Tongue (tissue), 2 donors: ENCODE measurements around the gene KAZALD1. TPM values are rescaled to one million over a fixed set of nuclear protein-coding genes. Genes with fewer than 3 reads are reported as not detected.

Source experiments
- DNase-seq: peaks from one replicate; pipeline ENCODE4 v3.0.0-alpha.2; 2015
- total RNA-seq: library from RNA; depleted of rRNA; stranded (reverse); fragments of >200 nt; gene quantifications from one replicate; pipeline ENCODE4 v1.2.3, GENCODE V29; 2014

The KAZALD1 gene
- total RNA-seq, 1 donor from 2014 or later, result 20.5 TPM

GRCh38 chr10:101047961-101048892 is 13.6 kb upstream of the KAZALD1 start:
- no peak for DNase-seq

DNA sequence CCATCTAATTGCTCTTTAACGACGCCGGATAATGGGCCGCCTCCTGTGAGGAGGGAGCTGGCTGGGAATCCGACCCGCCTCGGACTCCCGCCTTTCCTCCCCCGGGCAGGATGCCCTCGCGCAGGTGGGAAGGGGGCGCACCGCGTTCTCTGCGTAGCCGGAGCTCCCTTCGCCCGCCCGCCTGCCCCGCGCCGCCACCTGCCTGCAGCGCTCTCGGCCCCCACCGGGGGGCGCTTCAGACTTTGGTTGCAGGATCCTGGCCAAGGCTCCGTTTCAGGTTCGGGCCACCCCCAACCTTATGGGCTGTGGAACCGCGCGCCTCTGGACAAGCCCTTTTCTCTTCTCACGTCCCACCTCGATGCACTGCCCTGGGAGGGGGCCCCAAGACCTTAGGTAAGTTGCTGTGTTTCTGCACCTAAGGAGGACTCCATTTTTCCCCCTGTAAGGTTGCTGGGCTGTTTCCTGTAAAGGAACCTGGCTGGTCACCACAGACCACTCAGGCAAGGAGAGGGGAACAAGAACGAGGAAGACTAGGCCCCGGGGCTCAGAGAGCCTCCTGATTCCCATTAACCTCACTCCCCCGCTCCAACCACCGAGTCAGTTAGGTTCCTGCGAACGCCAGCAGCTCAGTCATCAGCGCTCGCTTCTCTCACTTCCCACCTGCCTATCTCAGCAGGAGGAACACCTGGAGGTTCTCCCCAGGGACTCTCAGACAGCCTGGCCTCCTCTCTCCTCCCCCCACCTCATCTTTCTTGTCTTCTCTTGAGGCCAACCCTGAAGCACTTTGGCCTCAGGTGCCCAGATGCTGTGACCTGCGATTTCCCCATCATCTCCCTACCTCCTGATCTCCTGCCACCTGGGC is 11.3 kb upstream of the KAZALD1 start:
- DNase-seq, result peak; percentile 60

DNA sequence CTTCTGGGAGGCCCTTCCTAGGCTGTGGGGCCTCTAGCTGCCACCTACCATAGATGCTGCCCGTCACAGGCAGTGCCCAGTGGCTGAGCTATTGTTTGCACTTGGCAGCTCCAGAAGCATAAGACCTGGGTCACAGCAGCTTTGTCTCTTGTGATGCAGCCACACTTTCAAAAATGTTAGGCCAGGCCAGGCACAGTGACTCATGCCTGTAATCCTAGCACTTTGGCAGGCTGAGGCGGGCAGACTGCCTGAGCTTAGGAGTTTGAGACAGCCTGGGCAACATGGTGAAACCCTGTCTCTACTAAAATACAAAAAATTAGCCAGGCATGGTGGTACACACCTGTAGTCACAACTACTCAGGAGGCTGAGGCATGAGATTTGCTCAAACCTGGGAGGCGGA is 9.5 kb upstream of the KAZALD1 start:
- no peak for DNase-seq

GRCh38 chr10:101053516-101053915 is 8.3 kb upstream of the KAZALD1 start:
- no peak for DNase-seq

DNA sequence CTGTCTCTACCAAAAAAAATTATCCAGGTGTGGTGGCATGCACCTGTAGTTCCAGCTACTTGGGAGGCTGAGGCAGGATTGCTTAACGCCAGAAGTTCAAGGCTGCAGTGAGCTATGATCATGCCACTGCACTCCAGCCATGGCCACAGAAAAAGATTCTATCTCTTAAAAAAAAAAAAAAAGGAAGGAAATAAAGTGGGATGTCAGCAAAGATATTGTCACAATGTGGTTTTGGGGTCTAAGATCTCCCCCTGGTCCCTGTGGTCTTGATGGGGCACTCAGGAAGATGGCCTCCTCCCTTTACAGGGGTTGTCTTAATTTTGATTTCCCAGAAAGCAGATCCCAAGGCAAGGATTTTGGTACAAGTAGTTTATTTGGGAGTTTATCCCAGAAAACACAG is 7.4 kb upstream of the KAZALD1 start:
- DNase-seq, result no peak

DNA sequence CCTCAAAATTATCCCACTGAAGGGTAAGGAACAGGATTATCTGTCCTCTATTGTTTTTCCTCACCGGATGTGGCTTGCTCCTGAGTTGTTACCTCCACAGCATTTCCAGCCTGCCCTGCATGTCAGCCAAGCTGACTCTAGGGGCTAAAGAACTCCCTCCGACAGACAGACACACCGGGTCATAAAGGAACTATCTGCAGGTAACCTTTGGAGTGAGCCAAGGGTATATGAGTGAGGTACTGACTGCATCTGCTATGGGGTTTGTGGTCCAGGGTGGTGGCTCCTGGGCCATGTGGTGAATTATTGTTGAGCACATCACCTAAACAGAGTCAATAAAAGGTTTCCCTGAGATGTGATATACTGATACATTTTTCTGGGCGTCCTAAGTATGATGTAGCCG is 6.9 kb upstream of the KAZALD1 start:
- DNase-seq, result no peak

- DNase-seq, result no peak
These were observed 6.4 kb upstream of the KAZALD1 start for GRCh38 chr10:101055411-101055810.

DNA sequence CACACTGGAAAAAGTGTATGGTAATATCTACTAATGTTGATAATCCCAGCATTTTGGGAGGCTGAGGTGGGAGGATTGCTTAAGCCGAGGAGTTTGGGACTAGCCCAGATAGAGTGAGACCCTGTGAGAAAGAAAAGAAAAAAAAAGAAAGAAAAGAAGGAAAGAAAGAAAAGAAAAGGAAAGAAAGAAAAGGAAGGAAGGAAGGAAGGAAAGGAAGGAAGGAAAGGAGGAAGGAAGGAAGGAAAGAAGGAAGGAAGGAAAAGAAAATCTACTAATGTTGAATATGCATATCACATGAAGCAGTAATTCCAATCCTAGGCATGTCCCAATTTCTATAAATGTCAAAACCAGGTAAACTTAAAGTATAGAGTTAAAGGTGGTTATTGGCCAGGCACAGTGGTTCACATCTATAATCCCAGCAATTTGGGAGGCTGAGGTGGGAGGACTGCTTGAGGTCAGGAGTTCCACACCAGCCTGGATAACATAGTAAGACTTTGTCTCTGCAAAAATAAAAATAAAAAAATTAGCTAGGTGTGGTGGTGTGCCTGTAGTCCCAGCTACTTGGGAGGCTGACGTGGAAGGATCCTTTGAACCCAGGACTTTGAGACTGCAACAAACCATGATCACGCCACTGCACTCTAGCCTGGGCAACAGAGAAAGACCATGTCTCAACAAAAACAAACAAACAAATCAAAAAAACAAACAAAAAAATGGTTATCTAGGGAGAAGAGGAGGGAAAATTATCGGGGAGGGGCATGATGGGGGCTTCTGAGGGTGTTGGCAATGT is 5.2 kb upstream of the KAZALD1 start:
- DNase-seq, result no peak

DNA sequence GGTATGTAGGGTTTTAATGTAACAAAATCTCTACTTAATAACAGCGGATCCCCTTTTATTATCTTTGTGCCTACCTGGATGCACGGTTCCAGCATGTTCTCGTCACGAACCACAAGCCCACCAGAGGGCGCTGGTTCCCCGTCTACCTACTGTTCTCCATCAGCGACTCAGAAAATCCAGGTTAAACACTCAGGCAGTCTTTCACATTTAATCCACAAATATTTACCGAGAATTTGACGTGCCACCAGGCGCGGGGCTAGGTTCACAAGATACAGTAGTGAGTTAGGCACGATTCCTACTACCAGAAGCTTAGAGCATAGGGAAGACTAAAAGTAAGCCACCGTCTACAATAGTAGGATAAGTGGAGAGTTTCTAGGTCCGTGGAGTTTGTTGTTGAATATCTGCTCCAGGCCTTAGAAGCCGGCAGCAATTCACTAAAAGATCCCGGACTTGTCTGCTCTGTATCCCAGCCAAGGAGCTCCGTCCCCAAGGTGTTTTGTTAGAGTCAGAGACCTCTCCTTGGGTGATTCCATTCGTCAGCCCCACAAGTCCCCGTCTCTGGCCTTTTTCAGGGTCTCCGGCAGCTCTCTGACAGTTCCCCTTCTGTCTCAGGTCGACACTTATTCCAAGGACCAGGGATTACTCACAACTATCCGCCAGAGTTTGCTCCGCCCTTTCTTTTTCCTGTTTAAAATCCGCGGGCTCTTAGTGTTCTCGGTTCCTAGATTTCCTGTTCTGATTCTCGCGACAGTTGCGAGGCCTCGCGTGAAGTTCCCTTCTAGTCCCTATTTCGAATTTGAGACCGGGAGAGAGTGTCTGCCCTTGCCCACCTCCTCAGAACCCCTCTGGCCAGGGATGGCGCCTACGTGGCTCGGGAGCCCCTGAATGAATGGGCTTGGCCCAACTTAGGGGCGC is 1.5 kb upstream of the KAZALD1 start:
- DNase-seq, result peak; percentile 98

DNA sequence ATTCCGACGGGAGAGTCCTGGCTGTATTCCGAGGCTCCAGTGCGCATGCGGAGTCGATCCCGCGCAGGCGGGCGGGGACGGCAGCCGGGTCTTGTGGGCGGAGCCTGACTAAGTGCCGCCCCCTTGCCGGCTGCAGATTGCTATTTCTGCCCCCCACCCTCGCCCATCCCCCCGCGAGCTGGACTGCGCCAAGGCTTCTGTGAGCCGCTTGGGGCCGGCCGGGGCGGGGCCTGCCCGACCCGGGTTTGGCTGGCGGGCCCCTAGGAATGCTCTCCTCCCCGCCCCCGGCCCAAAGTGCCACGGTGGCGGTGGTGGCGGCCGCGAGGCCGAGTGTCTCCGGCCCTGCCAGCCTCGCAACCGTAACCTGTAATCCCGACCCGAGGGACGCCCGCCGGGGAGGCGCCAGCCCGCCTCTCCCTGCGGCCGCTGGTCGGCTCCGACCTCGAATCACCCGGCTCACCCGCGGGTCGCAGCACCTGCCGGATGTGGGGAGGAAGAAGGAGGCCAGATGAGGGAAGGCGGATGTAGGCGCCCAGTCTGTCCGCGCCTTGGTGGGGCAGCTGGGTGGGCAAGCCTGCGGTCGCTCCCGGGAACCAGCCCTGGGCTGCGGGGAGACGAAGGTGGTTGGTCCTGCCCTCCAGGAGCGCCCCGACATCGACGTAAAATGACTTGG is 702 bp upstream of the KAZALD1 start:
- peak; percentile 98 for DNase-seq

GRCh38 chr10:101062232-101063049 is 652 bp downstream of the KAZALD1 start:
- DNase-seq, result peak; percentile 75

- DNase-seq, result no peak
These were observed 1.3 kb downstream of the KAZALD1 start for GRCh38 chr10:101063050-101063525.

GRCh38 chr10:101063548-101064414 is 2.0 kb downstream of the KAZALD1 start:
- no peak for DNase-seq

GRCh38 chr10:101064415-101065030 is 2.7 kb downstream of the KAZALD1 start:
- no peak for DNase-seq

GRCh38 chr10:101065481-101066145 is 3.8 kb downstream of the KAZALD1 start:
- peak; percentile 54 for DNase-seq

- peak; percentile 55 for DNase-seq
These were observed 4.5 kb downstream of the KAZALD1 start for GRCh38 chr10:101066146-101066895.

- no peak for DNase-seq
These were observed 5.1 kb downstream of the KAZALD1 start for GRCh38 chr10:101066896-101067355.
